Naive thymus-derived CD8-positive, alpha-beta T cell (primary cell): ENCODE results near the gene SIGLEC7. TPM values are rescaled to one million over a fixed set of nuclear protein-coding genes. Genes with fewer than 3 reads are reported as not detected.

ENCODE experiments used
- ATAC-seq, 2 donors: fragments of 150-1000 bp; cut with Tn5 transposase in 1 of 2; sonication (Bioruptor Pico), chemical (Tn5 transposase) in 1 of 2; 1 replicate in 1 of 2; 2 replicates in 1 of 2; pipeline ENCODE4 v1.10.0; 2021; ENCODE audit warnings: mild to moderate bottlenecking in 2 of 2, moderate library complexity in 2 of 2
- POLR2A ChIA-PET: fragments of 350-600 bp; sonication (Branson Sonifier 250); formaldehyde crosslinking; loops from one replicate; lab custom pipeline; 2021; ENCODE audit warnings: antibody characterized with exemption; lab: Charles Lee
- DNase-seq, 10 donors: peaks; one replicate each; pipeline versions ENCODE4 v3.0.0 to v3.0.0-alpha.2; 2020 to 2022
- H3K27ac Mint-ChIP-seq, 10 donors: one replicate each; pipeline ENCODE4 v1.8.0; 2020 to 2022; ENCODE audit warnings: mild to moderate bottlenecking in 10 of 10, mixed read lengths in 10 of 10, moderate library complexity in 4 of 10, inconsistent platforms in 1 of 10
- H3K27me3 Mint-ChIP-seq, 5 donors: one replicate each; pipeline ENCODE4 v1.8.0; 2021 to 2022; ENCODE audit warnings: mixed read lengths in 5 of 5
- H3K36me3 Mint-ChIP-seq, 3 donors: one replicate each; pipeline ENCODE4 v1.8.0; 2020 to 2022; ENCODE audit warnings: mixed read lengths in 3 of 3, mild to moderate bottlenecking in 2 of 3, inconsistent platforms in 1 of 3
- H3K4me1 Mint-ChIP-seq, 4 donors: one replicate each; pipeline ENCODE4 v1.8.0; 2021 to 2022; ENCODE audit warnings: mixed read lengths in 4 of 4
- H3K4me3 Mint-ChIP-seq, 10 donors: one replicate each; pipeline ENCODE4 v1.8.0; 2020 to 2022; ENCODE audit warnings: mild to moderate bottlenecking in 10 of 10, mixed read lengths in 10 of 10, moderate library complexity in 6 of 10, inconsistent platforms in 1 of 10
- H3K9me3 Mint-ChIP-seq, 9 donors: one replicate each; pipeline ENCODE4 v1.8.0; 2020 to 2022; ENCODE audit warnings: mixed read lengths in 9 of 9, mild to moderate bottlenecking in 3 of 9, inconsistent platforms in 1 of 9, moderate library complexity in 1 of 9
- polyA plus RNA-seq, 3 donors: library from polyadenylated mRNA; unstranded; fragments of 300-500 nt; fragmentation: Illumina TruSeq; gene quantifications; one replicate each; pipeline ENCODE4 v1.2.3, GENCODE V29; 2021
- total RNA-seq, 8 experiments: library from RNA in 2 of 8; stranded (reverse) in 2 of 8; gene quantifications; one replicate each; pipeline ENCODE4 v1.2.3 and lab custom pipeline; 2021 to 2026

Gene SIGLEC7
- total and polyA plus RNA-seq, 5 experiments from 2014 or later: 0.68 TPM; not detected in 4

DNA sequence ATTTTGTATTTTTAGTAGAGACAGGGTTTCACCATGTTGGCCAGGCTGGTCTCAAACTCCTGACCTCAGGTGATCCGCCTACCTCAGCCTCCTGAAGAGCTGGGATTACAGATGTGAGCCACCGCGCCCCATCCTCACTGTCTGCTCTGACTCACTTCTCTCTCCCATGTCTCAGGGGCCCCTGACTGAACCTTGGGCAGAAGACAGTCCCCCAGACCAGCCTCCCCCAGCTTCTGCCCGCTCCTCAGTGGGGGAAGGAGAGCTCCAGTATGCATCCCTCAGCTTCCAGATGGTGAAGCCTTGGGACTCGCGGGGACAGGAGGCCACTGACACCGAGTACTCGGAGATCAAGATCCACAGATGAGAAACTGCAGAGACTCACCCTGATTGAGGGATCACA lies 12.4 kb upstream of the SIGLEC7 start:
- ATAC-seq: no peak
- POLR2A ChIA-PET: interaction anchor here (0.9 to 1.0 kb wide), 2 partner anchors 15 to 21 kb away, joined by 5 read pairs; partner anchors contain the start of gene CTU1
- Mint-ChIP-seq H3K27ac (peak overlapping the region in 9 of 10 donors; percentile 68 to 96 (median 84)), H3K4me3 (peak overlapping the region in 5 of 10 donors; percentile 39 to 72 (median 62)), H3K36me3 (peaks cover 0 to 2% (median 0%) of the 10 kb centered on the region in 3 donors), H3K4me1 (peaks cover 43 to 78% (median 73%) of the 10 kb centered on the region in 4 donors), H3K9me3 (peaks cover 0 to 2% (median 0%) of the 10 kb centered on the region in 9 donors), H3K27me3 (no peaks in the 10 kb centered on the region)
- no peak for DNase-seq

DNA sequence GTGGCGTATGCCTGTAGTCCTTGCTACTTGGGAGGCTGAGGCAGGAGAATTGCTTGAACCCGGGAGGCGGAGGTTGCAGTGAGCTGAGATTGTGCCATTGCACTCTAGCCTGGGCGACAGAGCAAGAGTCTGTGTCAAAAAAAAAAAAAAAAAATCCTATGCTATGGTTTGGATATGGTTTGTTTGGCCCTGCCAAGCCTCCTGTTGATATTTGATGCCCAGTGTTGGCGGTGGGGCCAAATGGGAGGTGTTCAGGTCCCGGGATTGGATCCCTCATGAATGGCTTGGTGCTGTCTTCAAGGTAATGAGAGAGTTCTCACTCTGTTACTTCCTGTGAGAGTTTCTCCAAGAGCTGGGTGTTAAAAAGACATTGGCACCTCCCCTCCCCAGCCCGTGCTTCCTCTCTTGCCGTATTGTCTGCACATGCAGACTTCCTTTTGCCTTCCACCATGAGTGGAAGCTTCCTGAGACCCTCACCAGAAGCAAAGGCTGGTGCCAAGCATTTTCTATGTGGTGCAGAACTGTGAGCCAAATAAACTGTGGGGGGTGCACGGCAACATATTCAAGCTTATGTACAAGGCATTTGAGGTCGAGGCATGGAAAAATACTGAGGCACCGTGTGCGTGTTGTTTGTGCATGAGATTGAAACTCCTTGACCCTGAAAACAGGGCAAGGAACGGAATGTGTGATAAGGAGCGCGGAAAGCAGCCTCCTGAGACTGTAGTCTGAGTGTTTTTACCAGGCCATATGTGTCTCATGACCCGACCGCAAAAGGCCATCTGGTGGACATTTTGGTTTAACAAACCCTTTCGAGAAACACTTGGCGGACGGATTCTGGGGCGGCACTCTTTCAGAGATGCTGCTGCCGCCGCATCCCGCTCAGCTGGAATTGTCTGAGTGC lies 10.1 kb upstream of the SIGLEC7 start:
- Mint-ChIP-seq H3K27ac (peak overlapping the region; percentile 84 to 96 (median 94)), H3K27me3 (no peaks in the 10 kb centered on the region), H3K4me1 (peaks cover 36 to 79% (median 67%) of the 10 kb centered on the region in 4 donors), H3K4me3 (peak overlapping the region; percentile 69 to 88 (median 80)), H3K36me3 (peaks cover 0 to 16% (median 3%) of the 10 kb centered on the region in 3 donors), H3K9me3 (peaks cover 0 to 11% (median 0%) of the 10 kb centered on the region in 9 donors)
- POLR2A ChIA-PET: interaction anchor here (0.7 to 1.9 kb wide), 6 partner anchors 9 to 1313 kb away, joined by 3 to 19 read pairs (median 8); partner anchors contain the start of gene CTU1
- peak in 5 of 10 donors; percentile 21 to 53 (median 51) for DNase-seq
- peak; percentile 74 to 78 for ATAC-seq

DNA sequence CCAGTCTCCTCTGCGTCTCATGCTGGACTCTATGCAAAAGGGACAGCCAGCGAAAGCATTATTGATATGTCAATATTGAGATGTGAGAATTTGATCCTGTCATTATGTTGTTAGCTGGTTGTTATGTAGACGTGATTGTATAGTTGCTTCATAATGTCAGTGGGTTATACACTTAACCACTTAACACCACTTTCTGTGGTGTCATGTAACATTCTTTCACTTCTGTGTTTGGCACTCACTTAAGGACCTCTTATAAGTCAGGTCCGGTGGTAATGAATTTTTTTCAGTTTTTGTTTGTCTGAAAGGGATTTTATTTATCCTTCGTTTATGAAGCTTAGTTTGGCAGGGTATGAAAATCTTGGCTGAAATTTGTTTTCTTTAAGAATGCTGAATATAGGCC lies 7.1 kb upstream of the SIGLEC7 start:
- POLR2A ChIA-PET: interaction anchor here (1.4 to 1.6 kb wide), 2 partner anchors 12 to 14 kb away, joined by 3 read pairs; no protein-coding TSS in a partner anchor
- H3K9me3 Mint-ChIP-seq: peaks cover 0 to 11% (median 0%) of the 10 kb centered on the region in 9 donors
- ATAC-seq (no peak), DNase-seq (no peak)
- H3K27me3 Mint-ChIP-seq: no peaks in the 10 kb centered on the region
- peaks cover 33 to 76% (median 56%) of the 10 kb centered on the region in 4 donors for H3K4me1 Mint-ChIP-seq
- H3K36me3 Mint-ChIP-seq: peaks cover 0 to 16% (median 3%) of the 10 kb centered on the region in 3 donors
- no peak overlapping the region for H3K4me3 Mint-ChIP-seq
- peak overlapping the region in 1 of 10 donors; percentile 31 for H3K27ac Mint-ChIP-seq

- H3K4me3 Mint-ChIP-seq: peak overlapping the region in 7 of 10 donors; percentile 14 to 82 (median 52)
- POLR2A ChIA-PET: interaction anchor here (1.4 to 1.6 kb wide), 3 partner anchors 9 to 13 kb away, joined by 3 read pairs; no protein-coding TSS in a partner anchor
- DNase-seq (no peak), ATAC-seq (no peak)
- H3K36me3 Mint-ChIP-seq: peaks cover 0 to 16% (median 3%) of the 10 kb centered on the region in 3 donors
- H3K4me1 Mint-ChIP-seq: peaks cover 28 to 74% (median 48%) of the 10 kb centered on the region in 4 donors
- H3K27me3 Mint-ChIP-seq: no peaks in the 10 kb centered on the region
- peaks cover 0 to 11% (median 0%) of the 10 kb centered on the region in 9 donors for H3K9me3 Mint-ChIP-seq
- peak overlapping the region in 6 of 10 donors; percentile 59 to 94 (median 74) for H3K27ac Mint-ChIP-seq
Measured at GRCh38 chr19:51135986-51136762, 5.9 kb upstream of the SIGLEC7 start.

DNA sequence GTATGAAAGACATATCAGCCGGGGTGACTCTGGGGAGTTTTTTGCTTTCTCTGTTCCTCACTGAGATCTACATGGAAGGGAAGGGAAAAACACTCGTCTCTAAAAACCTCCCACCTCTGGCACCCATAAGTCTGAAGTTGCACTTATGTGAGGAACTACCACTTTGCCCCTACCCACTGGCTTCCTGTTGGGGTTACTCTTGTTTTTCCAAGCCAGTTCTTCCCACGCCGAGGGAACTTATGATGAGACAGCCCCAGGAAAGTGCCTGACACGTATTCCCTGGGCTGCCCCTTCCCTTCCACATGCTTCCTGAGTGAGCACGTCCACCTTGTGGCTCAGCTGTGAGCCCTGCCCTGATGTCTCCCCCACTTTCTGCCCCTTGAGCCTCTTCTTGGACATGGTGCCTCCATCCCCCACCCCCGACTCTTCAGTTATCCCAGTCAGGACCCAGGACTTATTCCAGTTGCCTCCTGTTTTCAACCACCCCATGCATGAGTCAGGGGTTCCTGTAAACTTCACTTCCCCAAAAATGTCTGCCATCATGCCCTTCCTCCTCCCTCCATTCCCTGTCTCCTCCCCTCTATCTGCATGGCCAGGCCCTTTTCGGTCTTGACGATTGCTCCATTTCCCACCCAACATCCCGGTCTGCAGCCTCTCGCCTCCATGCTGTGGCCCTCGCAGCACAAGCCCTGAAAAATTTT lies 5.1 kb upstream of the SIGLEC7 start:
- Mint-ChIP-seq H3K27me3 (no peaks in the 10 kb centered on the region), H3K36me3 (peaks cover 0 to 16% (median 3%) of the 10 kb centered on the region in 3 donors), H3K27ac (peak overlapping the region; percentile 34 to 94 (median 74)), H3K4me3 (peak overlapping the region; percentile 12 to 82 (median 50)), H3K9me3 (peaks cover 0 to 11% (median 0%) of the 10 kb centered on the region in 9 donors), H3K4me1 (peaks cover 26 to 72% (median 43%) of the 10 kb centered on the region in 4 donors)
- POLR2A ChIA-PET: interaction anchor here (1.4 to 1.6 kb wide), 2 partner anchors 10 to 24 kb away, joined by 3 to 4 read pairs; no protein-coding TSS in a partner anchor
- ATAC-seq (peak in 1 of 2 donors; percentile 31), DNase-seq (no peak)

GRCh38 chr19:51137792-51138425 lies 4.2 kb upstream of the SIGLEC7 start:
- H3K4me3 Mint-ChIP-seq: peak overlapping the region in 8 of 10 donors; percentile 29 to 82 (median 65)
- H3K9me3 Mint-ChIP-seq: peaks cover 0 to 11% (median 0%) of the 10 kb centered on the region in 9 donors
- peak overlapping the region in 7 of 10 donors; percentile 62 to 94 (median 76) for H3K27ac Mint-ChIP-seq
- peaks cover 20 to 70% (median 40%) of the 10 kb centered on the region in 4 donors for H3K4me1 Mint-ChIP-seq
- peaks cover 0 to 16% (median 3%) of the 10 kb centered on the region in 3 donors for H3K36me3 Mint-ChIP-seq
- DNase-seq: no peak
- POLR2A ChIA-PET: interaction anchor here (1.6 kb wide), 1 partner anchor 25 kb away, joined by 4 read pairs; no protein-coding TSS in a partner anchor
- no peaks in the 10 kb centered on the region for H3K27me3 Mint-ChIP-seq
- ATAC-seq: no peak

- DNase-seq: no peak
- Mint-ChIP-seq H3K36me3 (peaks cover 0 to 16% (median 3%) of the 10 kb centered on the region in 3 donors), H3K4me3 (peak overlapping the region in 1 of 10 donors; percentile 65), H3K27me3 (no peaks in the 10 kb centered on the region), H3K9me3 (peaks cover 0 to 11% (median 0%) of the 10 kb centered on the region in 9 donors), H3K27ac (peak overlapping the region in 4 of 10 donors; percentile 17 to 78 (median 56)), H3K4me1 (peaks cover 20 to 70% (median 39%) of the 10 kb centered on the region in 4 donors)
- POLR2A ChIA-PET: interaction anchor here (1.6 kb wide), 1 partner anchor 25 kb away, joined by 4 read pairs; no protein-coding TSS in a partner anchor
- ATAC-seq: no peak
Measured at GRCh38 chr19:51138549-51138979, 3.5 kb upstream of the SIGLEC7 start.

GRCh38 chr19:51139299-51140014 lies 2.6 kb upstream of the SIGLEC7 start:
- Mint-ChIP-seq H3K36me3 (peaks cover 0 to 16% (median 3%) of the 10 kb centered on the region in 3 donors), H3K27me3 (no peaks in the 10 kb centered on the region), H3K27ac (peak overlapping the region in 5 of 10 donors; percentile 21 to 62 (median 49)), H3K4me1 (peaks cover 20 to 73% (median 39%) of the 10 kb centered on the region in 4 donors), H3K9me3 (peaks cover 0 to 11% (median 0%) of the 10 kb centered on the region in 9 donors), H3K4me3 (peak overlapping the region in 3 of 10 donors; percentile 16 to 65 (median 25))
- ATAC-seq (no peak), DNase-seq (no peak)
- POLR2A ChIA-PET: no interaction called here

DNA sequence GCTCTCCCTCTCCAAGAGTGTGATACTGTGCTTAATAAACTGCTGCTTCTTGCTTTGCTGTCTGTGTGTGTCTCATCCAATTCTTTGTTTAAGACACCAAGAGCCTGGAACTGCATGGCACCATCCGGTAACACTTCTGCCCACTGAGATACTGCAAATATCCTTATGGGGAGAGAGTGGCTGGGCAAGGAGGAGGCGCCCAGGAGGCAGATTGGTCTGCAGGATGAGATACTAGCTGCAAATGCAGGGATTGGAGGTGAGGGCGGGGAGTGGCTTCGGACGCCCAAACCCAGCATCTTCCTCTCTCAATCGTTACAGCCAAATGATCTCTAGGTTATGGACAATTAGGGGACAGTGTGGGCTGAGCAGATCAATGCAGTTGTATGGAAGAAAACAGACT lies 1.7 kb upstream of the SIGLEC7 start:
- no peak for ATAC-seq
- H3K27ac Mint-ChIP-seq: peak overlapping the region in 4 of 10 donors; percentile 2 to 42 (median 4)
- POLR2A ChIA-PET: no interaction called here

DNA sequence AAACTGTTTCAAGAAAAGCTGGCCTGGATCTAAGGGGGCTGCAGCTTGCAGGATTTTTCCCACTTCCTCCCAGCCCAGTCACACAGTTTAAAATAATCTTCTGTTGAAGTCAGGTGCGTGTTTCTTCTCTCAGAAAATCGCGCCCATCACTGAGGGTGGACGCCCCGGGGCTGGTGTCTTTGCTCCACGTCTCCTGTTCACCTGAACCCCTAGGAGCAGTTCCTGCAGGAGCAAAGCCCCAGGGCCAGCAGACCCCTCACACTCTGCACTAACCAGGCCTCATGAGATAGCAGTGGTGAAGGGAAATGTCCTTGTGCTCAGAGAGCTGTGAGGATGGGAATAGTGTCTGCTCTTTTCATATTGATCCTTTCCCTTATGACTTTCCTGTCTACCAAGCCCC lies 920 bp upstream of the SIGLEC7 start:
- DNase-seq (no peak), ATAC-seq (no peak)
- H3K4me1 Mint-ChIP-seq: peaks cover 18 to 68% (median 35%) of the 10 kb centered on the region in 4 donors
- H3K4me3 Mint-ChIP-seq: no peak overlapping the region
- POLR2A ChIA-PET: no interaction called here
- peaks cover 0 to under 1% (median 0%) of the 10 kb centered on the region in 3 donors for H3K36me3 Mint-ChIP-seq
- H3K27ac Mint-ChIP-seq: peak overlapping the region in 2 of 10 donors; percentile 41 to 77
- H3K27me3 Mint-ChIP-seq: no peaks in the 10 kb centered on the region
- peaks cover 0 to under 1% (median 0%) of the 10 kb centered on the region in 9 donors for H3K9me3 Mint-ChIP-seq

More for the DNA sequence above, 1.7 kb upstream of the SIGLEC7 start:
- Mint-ChIP-seq H3K27me3 (no peaks in the 10 kb centered on the region), H3K4me1 (peaks cover 18 to 70% (median 40%) of the 10 kb centered on the region in 4 donors), H3K9me3 (peaks cover 0 to 8% (median 0%) of the 10 kb centered on the region in 9 donors), H3K4me3 (no peak overlapping the region), H3K36me3 (peaks cover 0 to 7% (median 0%) of the 10 kb centered on the region in 3 donors)
- no peak for DNase-seq
